Prostate gland (tissue), 2 donors: Measurements from ENCODE around the gene KANK2.

ENCODE experiments used
- CTCF ChIP-seq, 4 experiments: fragments of 200-600 bp in 2 of 4; fragments of 450-650 bp in 2 of 4; sonication (generic) in 2 of 4; IDR thresholded peaks; 1 replicate in 3 of 4; 2 replicates in 1 of 4; pipeline ENCODE4 v1.5.1; 2016 to 2019; ENCODE audit warnings: antibody characterized with exemption in 4 of 4, mild to moderate bottlenecking in 2 of 4, moderate library complexity in 2 of 4
- POLR2A ChIP-seq: fragments of 450-650 bp; IDR thresholded peaks from one replicate; pipeline ENCODE4 v1.6.1; 2016; ENCODE audit warnings: antibody characterized with exemption, mild to moderate bottlenecking
- POLR2AphosphoS5 ChIP-seq: sonication (generic); formaldehyde crosslinking; IDR thresholded peaks from one replicate; pipeline ENCODE4 v1.6.1; 2017; ENCODE audit warnings: antibody characterized with exemption

- no peak for TF ChIP-seq CTCF (IDR thresholded peaks at IDR 0.05)
- no peak for TF ChIP-seq POLR2A
- TF ChIP-seq POLR2AphosphoS5 = no peak
Measured at GRCh38 chr19:11177592-11177991, 19.8 kb downstream of the KANK2 start.
